Stimulated activated CD8-positive, alpha-beta memory T cell treated with anti-CD3 and anti-CD28 coated beads, Interleukin-4, amount 100 ng/mL, for 24 hours (primary cell): ENCODE measurements around the gene PRDM2.

Experiments used
- DNase-seq: peaks from one replicate; pipeline ENCODE4 v3.0.0-alpha.2; 2020; ENCODE audit warnings: low read depth

PRDM2 gene

DNA sequence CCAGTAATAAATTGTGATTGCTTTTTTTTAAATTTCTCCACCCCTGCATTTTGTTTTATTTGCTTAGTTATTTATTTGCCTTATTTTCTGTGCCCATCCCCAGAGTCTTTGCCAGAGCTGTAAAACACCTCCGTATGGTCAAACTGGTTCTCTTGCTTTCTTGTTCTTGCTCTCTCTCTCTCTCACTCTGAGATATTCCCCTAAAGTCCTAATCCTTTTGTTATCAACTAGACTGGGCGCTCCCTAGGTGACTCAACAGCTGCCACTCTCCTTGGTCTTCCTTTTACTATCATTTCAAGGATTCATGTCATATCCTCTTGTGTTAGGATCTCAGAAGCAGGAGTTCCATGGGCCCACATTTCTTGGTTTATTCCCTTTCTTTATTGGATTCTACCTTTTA is 160.0 kb downstream of the PRDM2 start:
- DNase-seq = no peak

DNA sequence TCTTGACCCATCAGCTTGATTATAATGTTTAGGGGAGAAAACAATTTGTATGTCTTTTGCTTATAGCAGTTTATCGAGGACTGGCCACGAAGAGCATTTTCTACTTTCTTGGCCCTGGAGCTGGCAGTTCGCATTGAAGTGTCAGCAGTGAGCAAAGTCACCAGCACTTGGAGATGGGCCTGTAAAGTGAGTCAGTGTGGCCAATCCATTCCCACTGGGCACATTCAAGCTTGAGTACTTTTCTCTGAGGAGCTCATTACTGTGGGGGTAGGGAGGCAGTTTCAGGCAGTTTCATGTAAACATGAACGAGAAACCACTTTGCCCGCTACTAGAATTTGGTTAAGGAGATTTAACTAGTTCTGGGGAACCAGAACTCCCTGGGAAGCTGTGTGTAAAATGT is 164.8 kb downstream of the PRDM2 start:
- no peak for DNase-seq

DNA sequence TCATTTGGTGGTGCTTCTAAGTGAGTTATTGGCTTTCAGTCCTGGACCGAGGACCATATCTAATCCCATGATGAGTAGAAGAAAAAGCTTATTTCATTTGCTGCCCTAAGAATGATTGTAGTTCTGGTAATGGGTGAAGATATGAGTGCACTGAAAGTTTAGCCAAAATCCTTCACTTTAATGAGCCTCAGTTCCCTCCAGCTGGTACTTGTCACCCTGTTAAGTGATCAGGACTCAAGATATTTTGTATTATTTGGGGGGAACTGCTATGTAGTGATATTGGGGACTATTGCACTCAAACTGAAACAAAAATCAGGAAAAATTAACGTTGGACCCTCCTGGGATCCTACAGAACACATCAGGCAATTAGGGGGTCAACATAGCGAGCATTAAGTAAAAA is 165.9 kb downstream of the PRDM2 start:
- DNase-seq = no peak

DNA sequence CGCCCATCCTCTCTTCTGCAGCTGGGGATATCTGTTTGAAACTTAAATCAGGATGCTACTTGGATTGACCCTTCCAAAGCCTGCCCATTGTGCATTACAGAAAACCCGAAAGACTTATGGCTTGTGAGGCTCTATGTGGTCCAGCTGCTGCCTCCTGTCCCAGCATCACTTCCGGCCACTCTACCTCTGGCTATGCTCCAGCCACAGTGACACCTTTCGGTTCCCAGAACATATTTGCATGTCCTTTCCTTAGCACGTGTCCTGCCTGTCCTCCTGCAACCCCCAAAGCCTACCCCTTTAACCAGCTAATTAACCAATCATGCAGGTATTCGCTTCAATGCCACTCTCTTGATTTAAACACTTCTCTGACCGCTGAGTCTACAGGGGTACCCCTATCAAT is 167.6 kb downstream of the PRDM2 start:
- no peak for DNase-seq

DNA sequence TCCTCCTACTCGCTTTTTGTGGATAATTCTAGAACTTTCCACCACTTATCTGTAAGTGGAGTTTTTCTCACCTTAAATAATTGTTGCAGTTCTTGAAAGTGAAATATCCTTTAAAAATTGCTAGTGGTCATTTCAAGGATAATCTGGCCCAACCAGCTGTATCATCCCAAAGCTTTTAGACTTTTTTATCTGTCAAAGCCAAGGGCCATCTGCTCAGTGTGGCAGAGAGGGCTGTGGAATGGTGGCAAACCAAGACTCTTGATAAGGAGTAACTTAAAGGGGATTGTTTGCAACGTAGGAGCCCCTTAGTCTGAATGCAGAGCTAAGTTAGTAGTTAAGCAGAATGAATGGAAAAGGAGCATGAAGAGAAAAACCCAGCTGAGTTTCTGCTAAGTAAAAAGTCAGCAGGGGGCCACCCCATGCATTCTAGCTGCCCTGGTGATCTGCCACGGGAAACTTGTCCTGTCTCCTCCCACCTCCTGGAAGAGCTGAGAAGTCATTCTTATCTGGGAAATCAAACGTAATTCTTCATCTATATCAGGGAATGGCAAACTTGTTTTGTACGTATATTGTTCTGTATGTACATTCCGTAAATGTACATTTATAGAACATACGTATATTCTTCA is 169.3 kb downstream of the PRDM2 start:
- DNase-seq = no peak

DNA sequence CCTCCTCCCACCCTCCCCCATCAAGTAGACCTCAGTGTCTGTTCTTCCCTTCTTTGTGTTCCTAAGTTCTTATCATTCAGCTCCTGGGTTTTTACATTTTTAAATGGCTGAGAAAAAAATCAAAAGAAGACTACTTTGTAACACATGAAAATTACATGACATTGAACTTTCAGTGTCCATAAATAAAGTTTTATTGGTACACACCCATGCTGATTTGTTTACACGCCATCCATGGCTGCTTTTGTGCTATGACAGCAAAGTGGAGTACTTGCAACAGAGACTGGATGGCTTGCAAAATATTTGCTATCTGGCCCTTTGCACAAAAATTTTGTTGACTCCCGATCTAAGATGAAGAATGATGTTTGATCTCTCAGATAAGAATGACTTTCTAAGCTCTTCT is 171.4 kb downstream of the PRDM2 start:
- no peak for DNase-seq

DNA sequence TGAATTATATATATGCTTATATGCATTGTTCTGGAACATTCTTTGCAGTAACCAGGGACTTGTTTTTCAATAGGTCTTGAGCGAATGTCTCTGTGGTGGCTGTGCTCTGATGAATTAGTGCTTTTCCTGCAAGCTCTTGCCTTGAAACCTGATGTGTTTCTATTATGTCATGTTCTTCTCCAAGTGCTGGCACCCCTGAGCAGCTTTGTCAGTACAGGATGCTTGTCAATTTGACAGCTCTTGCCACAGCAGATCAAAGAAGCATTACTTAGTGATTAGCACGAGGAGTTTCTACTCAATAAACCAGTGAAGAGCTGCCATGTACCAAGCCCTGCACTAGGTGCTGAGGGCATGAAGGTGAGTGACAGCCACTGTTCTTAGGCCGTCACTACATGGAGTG is 171.9 kb downstream of the PRDM2 start:
- DNase-seq = no peak

DNA sequence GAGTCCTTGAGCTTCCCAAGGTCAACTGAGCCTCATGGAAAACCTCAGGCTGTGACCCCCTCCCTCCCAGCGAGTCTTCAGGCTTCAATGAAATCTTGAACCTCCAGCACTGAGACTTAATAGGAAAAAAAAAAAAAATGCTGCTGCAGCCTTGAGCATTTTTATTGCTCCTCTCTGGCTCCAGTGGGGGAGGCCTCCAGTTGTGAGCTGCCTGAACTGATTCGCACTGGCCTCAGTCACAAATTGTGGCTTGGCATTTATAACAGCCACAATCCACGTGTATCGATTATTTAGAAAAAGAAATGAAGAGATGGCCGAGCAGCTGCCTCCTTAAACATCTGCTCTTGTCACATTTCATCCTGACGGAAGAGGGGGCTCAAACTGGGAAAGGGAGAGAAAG is 173.0 kb downstream of the PRDM2 start:
- no peak for DNase-seq
